GM12874 (cell line): ENCODE results near the gene MYCBPAP.

Source experiments
- TF ChIP-seq, protein P1 (sequence below): IDR thresholded peaks from 2 replicates; pipeline ENCODE4 v1.5.1; 2011; ENCODE audit warnings: low read depth, mild to moderate bottlenecking, control low read depth, low read length, moderate library complexity; ENCODE audit not compliant: insufficient read depth

MYCBPAP gene

DNA sequence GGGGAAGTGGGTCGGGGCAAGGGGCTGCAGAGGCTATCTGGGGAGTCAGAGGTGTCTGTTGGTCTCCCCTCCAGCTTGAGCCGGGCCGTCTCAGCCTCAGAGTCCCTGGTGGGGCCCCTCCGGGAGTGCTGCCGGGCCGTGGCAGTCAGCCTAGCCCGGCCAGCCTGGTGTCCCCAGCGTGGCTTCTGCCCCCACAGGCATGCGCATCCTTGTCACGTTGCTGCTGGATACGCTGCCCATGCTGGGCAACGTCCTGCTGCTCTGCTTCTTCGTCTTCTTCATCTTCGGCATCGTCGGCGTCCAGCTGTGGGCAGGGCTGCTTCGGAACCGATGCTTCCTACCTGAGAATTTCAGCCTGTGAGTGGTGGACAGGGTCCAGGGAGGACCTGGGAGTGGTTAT lies 63.4 kb downstream of the MYCBPAP start:
- TF ChIP-seq, protein P1, sequence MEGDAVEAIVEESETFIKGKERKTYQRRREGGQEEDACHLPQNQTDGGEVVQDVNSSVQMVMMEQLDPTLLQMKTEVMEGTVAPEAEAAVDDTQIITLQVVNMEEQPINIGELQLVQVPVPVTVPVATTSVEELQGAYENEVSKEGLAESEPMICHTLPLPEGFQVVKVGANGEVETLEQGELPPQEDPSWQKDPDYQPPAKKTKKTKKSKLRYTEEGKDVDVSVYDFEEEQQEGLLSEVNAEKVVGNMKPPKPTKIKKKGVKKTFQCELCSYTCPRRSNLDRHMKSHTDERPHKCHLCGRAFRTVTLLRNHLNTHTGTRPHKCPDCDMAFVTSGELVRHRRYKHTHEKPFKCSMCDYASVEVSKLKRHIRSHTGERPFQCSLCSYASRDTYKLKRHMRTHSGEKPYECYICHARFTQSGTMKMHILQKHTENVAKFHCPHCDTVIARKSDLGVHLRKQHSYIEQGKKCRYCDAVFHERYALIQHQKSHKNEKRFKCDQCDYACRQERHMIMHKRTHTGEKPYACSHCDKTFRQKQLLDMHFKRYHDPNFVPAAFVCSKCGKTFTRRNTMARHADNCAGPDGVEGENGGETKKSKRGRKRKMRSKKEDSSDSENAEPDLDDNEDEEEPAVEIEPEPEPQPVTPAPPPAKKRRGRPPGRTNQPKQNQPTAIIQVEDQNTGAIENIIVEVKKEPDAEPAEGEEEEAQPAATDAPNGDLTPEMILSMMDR, result no peak

DNA sequence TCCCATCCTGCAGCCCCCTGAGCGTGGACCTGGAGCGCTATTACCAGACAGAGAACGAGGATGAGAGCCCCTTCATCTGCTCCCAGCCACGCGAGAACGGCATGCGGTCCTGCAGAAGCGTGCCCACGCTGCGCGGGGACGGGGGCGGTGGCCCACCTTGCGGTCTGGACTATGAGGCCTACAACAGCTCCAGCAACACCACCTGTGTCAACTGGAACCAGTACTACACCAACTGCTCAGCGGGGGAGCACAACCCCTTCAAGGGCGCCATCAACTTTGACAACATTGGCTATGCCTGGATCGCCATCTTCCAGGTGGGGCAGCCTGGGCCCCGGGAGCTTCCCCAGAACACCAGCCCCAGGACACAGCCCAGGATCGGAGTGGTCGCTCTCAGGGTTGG lies 64.3 kb downstream of the MYCBPAP start:
- TF ChIP-seq, protein P1, result no peak

DNA sequence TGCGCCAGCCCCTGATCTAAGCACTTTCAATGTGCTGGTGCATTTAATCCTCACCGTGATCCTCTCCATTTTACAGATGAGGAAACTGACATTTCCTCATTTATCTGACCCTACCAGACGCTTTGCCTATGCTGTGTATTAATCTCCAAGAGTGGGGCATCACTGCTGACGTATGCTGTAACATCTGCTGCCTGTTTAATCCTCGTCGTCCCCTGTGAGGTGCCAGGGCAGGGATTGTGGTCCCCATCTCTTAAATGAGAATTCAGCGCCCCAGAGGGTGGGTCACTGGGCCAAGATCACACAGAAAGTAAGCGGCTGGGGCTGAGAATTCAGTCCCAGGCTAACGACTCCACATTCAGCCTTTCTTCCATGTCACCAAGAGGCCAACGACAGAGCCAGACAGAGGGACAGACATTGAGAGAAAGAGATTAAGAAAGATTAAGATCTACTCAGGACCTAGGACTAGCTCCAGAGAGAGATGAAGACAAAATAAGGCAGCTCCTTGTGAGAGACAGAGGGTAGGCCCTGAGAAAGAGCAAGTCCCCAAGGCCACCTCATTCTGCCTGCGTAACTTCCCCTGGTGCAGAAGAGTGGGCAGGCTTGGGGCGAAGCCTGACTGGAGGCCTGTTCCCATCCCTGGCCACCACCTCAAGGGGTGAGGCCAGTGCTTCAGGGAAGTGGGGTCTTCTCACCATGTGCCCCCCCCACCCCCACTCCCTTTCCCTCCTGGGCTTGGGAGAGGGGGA lies 65.8 kb downstream of the MYCBPAP start:
- TF ChIP-seq, protein P1, result no peak

DNA sequence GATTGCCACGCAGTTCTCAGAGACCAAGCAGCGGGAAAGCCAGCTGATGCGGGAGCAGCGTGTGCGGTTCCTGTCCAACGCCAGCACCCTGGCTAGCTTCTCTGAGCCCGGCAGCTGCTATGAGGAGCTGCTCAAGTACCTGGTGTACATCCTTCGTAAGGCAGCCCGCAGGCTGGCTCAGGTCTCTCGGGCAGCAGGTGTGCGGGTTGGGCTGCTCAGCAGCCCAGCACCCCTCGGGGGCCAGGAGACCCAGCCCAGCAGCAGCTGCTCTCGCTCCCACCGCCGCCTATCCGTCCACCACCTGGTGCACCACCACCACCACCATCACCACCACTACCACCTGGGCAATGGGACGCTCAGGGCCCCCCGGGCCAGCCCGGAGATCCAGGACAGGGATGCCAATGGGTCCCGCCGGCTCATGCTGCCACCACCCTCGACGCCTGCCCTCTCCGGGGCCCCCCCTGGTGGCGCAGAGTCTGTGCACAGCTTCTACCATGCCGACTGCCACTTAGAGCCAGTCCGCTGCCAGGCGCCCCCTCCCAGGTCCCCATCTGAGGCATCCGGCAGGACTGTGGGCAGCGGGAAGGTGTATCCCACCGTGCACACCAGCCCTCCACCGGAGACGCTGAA lies 67.5 kb downstream of the MYCBPAP start:
- TF ChIP-seq, protein P1, result peak; percentile 13; the same call in 1 of the 2 replicates

DNA sequence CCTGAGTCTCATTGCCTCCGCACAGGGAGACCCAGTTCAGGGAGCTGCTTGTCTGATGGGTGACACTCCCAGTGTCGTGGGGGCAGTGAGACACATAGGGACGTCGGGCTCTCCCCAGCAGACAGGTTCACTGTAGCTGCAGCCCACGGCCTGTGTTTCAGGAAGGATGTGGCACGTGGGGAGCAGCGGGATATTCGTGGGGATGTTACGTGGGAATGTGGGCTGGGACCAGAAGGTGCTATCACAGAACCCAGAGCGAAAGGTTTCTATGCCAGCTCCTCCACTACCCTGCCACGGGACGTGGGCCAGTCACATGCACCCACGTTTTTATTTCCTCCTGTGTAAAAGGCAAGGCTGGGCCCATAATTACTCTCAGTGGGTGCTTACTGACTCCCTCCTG lies 68.6 kb downstream of the MYCBPAP start:
- TF ChIP-seq, protein P1, result no peak

DNA sequence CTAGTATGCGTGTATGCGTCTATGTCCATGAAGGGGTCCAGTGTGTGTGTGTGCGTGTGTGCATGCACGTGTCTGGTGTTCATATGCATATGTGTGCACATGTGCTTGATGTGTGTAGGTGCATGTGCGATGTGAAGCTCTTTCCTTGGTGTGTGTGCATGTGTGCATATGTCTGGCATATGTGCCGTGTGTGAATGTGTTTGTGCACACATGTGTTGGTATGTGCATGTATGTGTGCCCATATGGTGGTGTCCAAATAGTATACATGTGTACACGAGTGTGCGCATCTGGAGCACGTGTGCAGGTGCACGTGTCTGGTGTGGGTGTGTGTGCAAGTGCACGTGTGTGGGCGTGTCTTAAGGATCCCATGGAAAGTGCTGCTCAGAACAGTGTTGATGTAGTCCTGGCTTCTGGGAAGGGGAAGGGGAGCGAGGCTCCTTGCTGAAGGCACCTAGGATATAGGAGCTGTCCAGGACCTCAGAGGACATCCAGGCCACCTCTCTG lies 69.3 kb downstream of the MYCBPAP start:
- TF ChIP-seq, protein P1, result no peak

DNA sequence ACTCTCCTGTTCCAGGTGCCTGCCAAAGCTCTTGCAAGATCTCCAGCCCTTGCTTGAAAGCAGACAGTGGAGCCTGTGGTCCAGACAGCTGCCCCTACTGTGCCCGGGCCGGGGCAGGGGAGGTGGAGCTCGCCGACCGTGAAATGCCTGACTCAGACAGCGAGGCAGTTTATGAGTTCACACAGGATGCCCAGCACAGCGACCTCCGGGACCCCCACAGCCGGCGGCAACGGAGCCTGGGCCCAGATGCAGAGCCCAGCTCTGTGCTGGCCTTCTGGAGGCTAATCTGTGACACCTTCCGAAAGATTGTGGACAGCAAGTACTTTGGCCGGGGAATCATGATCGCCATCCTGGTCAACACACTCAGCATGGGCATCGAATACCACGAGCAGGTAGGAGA lies 69.9 kb downstream of the MYCBPAP start:
- TF ChIP-seq, protein P1, result no peak
